SHP77 treated with DMSO at 0.1 percent for 48 hours (cell line): ENCODE results near the gene RPTOR.

ENCODE experiments used
- DNase-seq: peaks from one replicate; lab custom pipeline; 2025; lab: John Stamatoyannopoulos, UW

Gene RPTOR

DNA sequence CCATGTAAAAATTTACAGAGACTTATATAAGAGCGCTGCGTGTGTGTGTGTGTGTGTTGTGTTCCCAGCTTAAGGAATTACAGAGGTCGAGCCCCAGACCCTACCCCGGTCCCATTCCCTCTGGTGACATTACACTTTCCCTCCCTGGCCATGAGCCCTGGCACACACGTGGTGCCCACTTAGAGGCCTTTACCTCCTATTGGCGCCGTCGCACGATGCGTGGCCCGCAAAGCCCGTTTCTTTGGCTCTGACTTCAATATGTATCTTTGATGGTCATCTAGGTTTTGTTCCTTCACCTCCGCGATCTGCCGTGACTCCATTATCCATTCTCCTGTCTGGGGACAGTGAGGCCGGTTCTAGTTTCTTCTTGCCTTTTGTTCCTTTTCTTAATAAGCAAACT lies 350.1 kb downstream of the RPTOR start:
- DNase-seq, result no peak

DNA sequence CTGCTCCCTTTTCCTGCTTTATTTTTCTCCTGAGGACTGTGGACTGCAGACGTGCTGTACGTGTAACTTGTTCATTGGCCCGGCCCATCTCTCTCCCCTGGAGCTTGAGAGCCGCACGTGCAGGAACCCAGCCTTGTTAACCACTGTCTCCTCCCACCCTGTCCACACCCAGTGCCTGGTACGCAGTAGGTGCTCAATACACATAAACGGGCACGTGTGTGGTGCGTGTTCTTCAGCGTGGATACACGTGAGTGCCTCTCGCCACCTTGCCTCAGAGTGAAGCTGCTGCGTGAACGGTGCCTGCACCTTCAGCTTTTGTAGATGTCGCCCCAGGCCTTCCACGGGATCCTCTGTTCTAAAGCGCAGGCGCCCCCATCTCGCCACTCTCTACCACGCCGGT lies 350.7 kb downstream of the RPTOR start:
- no peak for DNase-seq

DNA sequence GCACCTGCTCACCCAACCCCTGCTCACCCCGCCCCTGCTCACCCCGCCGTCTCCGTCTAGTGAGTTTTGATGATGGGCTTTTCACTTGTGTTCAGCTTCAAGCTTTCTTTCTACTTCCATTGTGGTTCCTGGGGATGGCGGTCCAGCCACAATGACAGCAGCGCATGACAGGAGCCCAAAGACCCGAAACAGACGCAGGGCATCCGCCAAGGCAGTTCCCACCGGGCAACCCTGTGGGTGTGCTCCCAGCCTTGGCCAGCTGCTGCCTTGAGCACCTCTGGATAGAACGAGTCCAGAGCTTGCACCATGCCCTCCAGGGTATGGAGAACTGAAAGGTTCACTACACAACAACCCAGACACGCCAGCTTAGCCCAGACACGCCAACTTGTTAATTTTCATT lies 354.1 kb downstream of the RPTOR start:
- DNase-seq, result no peak

DNA sequence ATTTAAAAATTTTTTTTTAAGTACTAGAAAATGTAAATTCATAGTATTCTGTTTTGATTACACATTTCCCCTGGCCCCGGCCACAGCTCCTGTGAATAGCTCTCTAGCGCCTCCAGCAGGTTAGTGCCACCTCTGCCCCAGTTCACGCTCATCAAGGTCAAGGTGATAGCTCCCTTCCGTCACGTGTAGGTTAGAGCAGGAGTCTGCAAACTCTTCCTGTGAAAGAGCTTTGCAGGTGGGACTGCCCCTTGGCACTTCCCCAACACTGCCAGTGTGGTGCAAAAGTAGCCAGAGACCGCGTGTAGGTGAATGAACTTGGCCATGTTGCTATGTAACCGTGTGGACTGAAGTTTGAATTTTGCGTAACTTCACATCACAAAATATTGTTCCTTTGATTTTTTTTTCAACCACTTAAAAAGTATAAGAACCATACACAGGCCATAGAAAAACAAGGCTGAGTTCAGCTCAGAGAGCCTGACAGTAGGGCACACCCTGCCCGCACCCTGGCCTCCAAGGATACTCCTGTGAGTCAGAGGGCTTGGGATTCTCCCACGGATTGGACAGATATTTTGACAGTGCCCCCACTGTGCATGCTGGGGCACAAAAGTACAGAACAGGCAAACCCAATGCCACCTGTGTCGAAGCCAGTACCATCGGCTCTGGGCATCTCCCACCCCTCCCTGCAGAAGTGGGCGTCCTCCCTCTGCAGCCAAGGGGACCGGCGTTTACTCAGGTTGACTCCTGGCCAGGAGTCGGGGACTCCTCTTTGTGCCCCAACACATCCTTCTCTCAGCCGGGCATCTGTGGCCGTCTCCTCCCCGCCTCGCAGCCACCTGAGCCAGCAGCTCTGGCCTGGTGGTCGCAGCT lies 355.0 kb downstream of the RPTOR start:
- DNase-seq, result no peak

DNA sequence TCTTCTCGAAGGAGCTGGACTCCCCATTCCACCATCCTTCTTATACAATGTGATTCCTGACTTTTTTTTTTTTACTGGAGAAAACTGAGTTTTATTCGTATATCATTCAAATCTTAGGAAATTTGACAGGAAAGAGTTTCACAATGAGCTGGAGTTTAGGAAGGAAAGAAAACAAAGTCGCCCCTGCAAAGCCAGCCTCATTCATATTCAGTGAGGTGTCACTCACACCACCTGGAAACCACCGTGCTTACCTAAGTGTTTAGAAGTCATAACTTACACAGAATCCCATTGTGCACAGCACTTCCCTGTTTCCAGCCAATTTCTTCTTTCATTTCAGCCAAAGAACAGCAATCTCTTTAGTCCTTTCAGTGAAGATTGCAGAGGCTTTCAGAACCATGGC lies 356.7 kb downstream of the RPTOR start:
- DNase-seq, result no peak

DNA sequence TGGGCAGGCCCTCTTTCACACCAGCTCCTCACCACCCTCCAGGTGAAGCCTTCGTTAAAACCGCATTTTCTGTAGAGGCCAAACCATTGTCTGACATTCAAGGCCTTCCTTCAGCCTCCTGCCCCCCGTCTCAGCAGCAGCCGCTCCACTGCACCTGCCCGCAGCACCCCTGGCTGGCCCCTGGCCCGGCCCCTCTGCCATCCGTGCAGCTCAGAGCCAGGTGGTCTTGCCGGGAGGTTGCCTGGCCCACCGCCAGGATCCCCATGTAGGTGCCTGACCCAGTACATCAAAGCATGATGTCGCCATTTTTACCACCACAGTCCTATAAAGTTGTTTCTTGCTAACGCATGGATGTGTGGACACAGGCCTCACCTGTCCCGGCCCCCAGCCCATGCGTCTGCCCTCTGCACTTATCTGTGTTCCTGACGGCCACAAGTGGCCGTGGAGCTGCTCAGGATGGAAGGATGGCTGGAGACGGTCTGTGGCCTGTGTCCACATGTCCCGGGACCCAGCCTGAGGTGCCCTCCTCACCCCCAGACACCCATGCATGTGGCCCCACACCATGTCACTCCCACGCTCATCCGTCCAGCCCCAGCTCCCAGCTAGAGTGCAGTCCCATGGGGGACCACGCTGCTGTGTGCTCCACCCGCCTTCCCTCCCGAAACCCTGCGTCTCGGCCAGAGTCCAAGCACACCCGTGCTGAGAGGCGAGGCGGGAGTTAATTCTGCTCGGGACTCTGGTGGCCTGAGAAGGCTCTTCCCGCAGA lies 357.7 kb downstream of the RPTOR start:
- DNase-seq, result no peak

DNA sequence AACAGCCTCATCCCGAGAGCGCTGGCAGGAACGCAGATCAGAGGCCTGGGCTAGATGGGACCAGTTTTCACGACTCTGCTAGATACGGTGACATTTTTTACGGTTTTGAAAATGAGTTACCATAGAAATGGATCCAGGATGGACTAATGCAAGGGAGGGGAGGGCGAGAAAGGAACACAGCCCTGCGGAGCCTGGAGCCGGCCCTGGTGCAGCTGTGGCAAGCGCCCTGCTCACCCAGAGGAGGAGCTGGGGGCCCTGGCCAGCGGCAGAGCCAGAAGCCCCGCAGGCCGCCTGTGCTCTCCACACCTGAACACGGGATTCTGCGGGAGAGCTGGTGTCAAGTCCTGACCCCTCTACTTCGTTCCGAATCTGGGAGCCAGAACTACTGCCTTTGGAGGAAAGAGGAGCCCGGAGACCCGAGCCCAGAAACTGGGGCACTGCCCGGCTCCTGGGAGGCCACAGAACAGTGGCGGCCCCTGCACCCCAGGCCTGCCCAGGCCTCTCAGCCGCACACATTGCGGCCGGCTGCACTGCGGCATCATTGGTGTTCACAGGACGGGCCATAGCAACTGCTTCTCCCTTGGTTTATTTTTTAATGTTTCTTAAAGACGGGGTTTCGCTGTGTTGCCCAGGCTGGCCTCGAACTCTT lies 358.4 kb downstream of the RPTOR start:
- no peak for DNase-seq

DNA sequence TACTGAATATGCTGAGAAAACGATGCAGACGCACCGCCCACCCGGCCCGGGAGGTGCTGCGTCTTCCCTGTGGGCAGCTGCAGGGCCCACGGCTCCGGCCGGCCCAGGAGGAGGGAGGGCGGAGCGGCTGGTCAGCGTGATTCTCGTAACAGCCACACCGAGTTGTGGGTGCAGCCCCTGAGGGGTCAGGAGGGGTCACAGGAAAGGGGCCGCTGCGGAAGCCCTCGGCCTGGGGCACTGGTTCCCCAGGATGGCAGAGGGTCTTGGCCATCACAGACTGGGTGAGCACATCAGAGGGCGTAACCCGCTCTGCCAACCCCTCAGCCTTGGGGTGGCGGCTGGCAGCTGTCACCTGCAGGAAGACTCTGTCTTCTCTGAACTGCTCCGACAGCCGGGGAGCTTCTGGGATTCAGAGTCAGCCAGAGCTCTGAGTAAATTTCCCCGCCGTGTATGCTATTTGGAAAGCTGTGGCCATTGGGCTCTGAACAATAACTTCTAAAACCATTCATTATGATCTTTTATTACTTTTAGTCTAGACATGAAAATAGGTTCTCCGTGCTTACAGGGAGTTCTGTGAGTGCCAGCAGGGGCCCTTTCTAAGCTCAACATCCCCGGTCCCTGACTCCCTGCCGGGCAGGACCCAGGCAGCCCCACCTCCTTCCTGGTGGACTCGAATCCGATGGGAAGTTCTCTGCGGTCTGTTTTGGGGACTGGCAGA lies 359.6 kb downstream of the RPTOR start:
- no peak for DNase-seq

DNA sequence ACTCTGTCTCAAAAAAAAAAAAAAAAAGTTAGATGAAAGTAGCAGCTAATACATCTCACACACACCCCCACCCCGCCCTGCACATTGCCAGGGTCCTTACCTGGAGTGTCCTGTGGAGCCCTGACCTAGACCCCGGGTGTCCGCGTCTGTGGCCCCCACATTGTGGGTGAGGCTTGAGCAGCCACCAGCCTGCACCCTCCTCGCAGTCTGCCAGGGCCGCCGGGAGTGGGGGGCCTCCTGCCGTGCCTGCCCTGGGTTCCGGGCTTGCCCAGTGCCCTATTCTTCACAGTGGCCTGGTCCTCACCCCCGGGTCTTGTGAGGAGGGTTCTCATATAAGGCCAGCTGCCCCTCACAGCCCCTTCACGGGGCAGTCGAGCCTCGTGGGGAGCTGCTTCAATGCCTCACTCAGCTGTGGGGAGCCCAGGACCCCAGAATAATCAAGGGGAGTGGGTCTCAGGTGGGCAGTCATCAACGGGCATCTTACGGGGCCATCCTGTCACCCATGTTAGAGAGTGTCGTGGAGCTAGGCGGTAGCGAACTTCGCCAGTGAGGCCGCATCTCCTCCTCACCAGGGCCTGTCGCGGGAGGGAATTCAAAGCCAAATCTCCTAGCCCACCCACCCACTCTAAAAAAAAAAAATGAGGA lies 361.1 kb downstream of the RPTOR start:
- no peak for DNase-seq

DNA sequence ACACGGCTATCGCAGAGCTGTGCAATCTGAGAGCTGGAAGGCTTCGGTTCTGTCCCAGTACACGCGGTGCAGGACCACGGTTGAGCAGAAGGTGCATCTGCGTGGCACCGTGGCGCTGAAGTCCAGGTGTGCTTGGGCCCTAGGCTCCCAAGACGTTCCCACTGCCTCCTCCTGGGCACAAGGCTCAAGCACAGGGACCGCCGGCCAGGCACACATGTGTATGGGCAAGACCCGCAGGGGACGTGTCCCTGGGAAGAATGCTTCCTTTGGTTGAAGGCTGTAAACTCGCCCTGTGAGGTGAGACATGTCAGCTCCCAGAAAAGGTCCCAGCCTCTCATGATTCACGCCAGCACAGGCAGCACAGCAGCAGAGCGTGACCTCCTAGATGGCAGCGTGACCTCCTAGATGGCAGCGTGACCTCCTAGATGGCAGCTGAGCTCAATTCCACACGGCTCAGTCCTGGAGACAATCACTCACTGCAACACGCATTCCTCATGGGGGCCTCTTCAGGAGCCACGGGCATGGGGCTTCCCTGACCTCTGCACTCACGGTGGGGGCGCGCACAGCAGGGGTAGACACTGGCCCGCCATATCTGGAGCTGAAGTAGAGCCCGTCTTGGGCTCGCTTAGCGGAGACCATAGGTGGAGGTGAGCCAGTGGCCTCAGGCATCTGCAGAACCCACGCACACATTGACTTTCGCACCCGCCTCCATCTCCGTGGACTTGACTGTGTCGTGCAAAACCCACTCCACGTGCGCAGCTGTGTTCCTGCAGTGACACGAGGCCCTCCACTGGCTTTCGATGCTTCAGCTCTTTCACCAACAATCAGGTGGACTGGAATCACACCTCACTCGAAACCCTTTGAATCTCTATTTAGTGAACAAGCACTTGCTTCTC lies 362.0 kb downstream of the RPTOR start:
- DNase-seq, result no peak

DNA sequence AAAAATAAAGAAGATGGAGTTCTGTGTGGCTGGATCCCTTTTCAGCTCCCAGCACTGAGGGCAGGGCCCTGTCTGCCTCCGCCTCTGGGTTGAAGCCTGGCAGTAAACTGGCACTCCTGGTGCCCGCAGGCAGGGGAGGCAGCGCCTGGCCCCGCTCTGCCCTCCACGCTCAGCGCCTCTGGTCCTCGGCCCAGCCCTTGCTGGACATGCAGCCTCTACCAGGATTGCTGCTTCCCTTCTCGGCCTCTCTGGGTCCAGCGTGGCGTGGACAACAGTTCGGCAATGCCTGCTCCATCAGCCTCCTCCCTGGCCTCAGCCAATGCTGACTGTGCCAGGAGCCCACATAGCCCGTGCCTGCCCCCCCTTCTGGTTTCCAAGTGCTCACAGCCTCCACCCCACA lies 362.6 kb downstream of the RPTOR start:
- DNase-seq, result no peak

DNA sequence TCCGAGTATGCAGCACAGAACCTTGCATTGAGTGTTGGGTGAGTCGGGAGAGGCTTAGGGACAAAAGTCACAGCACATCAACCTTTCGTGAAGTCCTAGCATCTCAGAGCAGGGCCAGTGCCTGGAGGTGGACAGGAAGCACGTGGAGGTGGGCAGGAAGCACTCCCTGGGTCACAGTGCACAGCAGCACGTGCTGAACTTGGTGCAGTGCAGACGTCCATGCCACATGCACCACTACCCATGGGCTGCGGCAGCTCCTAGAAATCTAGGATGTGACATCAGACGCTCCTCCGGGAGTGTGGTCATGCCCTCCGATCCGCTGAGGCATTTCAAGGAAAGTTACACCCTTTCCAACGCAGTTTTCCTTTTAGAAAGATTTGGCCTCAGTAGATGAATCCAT lies 363.6 kb downstream of the RPTOR start:
- no peak for DNase-seq

DNA sequence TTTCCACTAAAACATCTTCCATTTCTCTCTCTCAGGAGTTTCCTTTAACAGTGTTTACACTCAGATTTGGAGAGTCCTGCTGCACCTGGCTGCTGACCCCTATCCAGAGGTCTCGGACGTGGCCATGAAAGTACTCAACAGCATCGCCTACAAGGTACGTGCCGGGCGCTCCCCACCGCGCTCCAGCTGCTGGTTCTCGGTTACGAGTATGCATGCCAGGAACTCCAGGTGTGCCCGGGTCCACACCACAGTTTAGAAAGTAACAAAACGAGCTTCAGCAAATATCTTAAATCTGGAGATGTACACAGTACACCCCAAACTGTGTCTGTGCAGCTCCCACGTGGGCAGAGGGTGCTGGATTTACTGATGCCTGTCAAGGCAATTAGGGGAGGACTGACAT lies 364.1 kb downstream of the RPTOR start:
- no peak for DNase-seq

DNA sequence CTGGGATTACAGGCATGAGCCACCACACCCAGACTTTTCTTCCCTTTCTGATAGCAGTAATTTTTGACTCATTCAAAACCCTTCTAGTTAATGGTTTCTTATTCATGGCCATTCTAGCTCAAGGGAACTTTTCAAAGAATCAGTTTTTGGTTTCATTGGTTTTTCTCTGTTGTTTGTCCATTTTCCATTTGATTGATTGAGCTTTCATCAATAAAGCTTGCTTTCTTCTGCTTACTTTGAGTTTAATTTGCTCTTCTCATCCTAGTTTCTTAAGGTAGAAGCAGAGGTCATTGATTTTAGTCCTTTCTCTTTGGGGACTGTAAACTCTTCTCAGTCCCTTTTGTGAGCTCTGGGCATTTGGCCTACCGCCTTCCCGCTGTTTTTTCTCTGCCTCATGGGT lies 365.0 kb downstream of the RPTOR start:
- DNase-seq, result no peak

DNA sequence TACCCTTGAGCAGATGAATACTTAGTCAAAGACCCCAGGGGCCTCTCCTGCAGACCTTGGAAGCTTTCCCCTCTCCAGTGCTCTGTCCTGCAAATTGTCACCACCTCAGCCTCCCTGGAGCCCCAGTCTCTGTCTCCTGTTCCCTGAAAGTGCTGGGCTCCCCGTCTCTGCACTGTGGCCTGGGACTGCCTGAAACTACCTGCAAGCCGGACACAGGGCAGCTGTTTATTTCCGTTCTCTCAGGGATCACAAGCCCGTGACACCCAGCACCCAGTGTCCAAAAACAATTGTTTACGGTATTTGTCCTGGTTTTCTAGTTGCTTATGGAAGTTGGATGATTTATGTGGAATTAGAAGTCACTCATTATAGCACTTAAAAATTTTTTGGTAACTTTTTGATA lies 365.4 kb downstream of the RPTOR start:
- DNase-seq, result no peak

DNA sequence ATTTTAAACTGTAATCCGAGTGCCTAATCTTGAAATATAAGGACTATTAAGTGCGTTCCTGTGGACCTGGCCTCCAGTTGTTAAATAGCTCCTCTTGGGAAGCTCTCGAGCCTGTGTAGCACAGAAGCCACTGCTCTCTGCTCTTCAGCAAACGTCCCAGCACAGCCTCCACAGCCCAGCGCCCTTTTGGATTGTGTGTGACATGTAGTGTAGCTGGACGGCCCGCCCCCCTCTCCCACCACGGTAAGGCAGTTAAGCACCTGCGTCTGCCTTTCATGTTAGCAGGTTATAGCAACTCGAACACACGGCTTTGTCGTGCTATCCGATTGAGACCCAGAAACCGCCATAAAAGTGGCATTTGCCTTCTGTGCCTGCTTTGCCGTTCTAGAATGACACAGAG lies 367.8 kb downstream of the RPTOR start:
- no peak for DNase-seq

DNA sequence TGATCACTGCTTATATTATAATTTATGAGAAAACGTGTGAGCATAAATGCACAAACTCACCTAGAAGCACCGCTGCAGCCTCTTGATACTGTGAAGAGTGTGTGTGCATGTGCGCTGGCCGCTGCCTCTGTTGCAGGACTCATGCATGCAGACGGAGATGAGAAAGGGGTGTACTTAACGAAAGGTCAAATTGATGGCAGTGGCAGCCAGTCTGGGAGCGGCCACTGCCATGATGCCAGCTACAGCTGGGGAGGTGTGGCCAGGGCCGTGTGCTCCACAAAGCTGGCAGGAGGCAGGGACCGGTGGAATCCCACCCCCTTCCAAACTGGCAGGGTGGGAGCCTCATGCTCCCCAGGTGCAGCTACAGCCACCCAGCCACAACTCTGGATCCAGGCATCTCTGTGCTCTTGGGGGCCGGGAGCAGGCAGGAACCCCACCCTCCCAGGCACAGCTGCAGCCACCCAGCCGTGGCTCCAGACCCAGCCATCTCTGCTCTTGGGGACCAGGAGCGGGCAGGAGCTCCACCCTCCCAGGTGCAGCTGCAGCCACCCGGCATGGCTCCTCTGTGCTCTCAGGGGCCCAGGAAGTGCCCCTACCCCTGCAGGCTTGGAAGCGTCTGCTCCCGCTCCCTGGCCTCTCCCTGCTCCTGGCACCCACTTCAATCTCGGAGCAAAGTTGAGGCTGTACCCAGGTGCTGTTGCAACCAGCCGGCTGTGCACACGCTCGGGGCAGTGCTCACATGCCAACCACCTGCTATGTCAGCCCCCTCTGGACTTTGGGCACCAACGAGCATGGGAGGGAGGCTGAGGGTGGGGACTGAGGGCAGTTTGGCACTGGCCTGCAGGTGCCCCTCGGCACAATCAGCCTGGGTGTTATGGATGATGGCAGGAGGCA lies 369.5 kb downstream of the RPTOR start:
- DNase-seq, result no peak

DNA sequence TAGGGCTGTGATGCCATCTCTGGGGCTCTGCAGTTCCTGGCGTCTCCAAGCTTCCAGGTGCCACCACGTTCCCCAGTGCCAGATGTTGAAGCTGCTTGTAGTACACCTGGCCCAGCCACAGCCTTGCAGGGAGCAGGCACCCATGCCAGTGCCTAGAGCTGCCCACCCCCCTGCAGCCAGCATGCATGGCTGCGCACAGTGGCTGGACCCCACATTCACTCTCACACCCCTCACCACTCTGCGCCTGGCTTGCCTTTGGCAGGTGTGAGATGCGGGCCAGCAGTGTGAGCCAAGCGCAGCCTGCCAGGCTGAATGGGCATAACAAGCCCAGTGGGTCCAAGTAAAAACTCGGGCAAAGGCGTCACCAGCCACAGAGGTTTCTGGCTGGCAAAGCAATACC lies 371.6 kb downstream of the RPTOR start:
- DNase-seq, result no peak

DNA sequence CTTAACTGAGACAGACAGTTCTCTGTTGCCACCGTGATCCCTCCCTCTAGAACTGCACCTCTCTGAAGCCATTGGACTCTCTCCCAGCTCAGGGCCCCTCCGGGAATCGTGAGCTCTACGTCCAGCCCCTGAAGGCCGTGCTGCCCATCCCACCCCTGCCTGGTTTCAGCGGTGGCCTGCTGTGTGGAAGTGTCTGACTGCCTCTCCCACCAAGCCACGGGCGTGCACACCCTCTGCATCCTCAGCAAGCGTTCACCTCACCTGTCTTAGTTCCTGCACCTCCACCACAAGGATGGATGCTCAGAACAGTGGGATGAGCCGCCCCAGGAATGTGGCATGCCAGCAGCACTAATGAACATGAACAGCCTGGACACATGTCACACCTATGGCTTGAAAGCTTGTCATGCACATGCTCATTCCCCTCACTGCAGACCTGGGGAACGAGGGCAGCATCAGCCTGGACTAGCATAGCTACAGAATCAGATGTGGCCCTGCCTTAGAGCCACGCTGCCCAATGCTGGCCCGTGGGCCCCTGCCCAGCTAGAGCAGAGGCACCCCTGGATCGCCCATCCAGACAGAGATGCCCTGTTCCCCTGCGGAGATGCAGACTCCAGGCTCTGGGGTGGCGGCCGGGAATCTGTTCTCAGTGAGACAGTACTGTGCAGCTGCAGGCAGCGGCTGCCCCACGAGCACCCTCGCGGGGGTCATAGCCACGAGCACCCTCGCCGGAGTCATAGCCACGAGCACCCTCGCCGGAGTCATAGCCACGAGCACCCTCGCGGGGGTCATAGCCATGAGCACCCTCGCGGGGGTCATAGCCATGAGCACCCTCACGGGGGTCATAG lies 373.3 kb downstream of the RPTOR start:
- no peak for DNase-seq
